GM19023 (cell line): Measurements from ENCODE around the gene GNL3.

Source experiments
- ATAC-seq: cut with Tn5 transposase; IDR thresholded peaks from one replicate; pipeline ENCODE4 v1.9.1; 2021; ENCODE audit warnings: mild to moderate bottlenecking, moderate library complexity; ENCODE audit not compliant: unreplicated experiment

The GNL3 gene

DNA sequence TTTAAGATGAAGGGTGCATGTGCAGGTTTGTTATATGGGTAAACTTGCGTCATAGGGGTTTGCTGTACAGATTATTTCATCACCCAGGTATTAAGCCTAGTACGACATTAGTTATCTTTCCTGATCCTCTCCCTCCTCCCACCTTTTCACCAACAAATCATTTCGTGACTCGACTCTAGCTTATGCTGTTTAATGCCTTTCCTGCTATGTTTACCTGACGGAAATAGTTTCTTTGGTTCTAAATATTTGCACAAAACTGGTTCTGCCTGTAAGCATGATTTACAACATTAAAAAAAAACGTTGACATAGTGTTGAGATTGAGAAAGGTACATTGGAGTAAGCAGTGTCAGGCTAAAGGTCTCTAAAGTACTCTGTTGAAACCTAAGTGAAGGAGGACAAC, 2.4 kb downstream of the GNL3 start:
- ATAC-seq, result no peak

DNA sequence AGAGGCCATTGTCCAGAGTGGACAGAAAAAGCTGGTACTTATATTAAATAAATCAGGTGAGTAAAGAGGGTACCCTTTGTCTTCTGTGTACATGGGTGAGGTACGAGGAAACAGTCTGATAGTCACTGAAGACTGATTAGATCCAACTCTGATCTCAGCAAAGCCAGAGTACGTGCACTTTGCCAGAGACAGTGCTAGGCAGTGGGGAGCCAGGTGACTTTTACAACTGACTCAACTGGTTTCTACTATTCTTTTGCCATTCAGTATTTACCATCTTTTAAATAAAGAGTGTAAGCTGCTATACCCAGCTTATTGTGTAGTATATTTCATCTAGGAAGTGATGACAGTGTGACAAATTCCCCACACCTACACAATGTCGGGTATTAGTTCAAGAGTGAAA, 3.3 kb downstream of the GNL3 start:
- no peak for ATAC-seq

DNA sequence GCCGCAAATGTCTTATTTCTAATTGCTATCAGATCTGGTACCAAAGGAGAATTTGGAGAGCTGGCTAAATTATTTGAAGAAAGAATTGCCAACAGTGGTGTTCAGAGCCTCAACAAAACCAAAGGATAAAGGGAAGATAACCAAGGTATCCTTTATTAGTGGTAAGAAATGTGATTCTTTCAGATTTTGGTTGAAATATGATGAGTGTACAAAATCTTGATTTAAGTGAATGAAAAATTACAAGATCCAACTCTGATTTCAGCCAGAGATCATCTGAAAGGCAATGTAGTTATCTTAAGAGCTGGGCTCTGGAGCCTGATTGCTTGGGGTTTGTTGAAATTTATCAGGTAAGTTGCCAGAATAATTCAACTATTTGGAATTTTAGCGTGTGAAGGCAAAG, 4.7 kb downstream of the GNL3 start:
- ATAC-seq, result no peak

DNA sequence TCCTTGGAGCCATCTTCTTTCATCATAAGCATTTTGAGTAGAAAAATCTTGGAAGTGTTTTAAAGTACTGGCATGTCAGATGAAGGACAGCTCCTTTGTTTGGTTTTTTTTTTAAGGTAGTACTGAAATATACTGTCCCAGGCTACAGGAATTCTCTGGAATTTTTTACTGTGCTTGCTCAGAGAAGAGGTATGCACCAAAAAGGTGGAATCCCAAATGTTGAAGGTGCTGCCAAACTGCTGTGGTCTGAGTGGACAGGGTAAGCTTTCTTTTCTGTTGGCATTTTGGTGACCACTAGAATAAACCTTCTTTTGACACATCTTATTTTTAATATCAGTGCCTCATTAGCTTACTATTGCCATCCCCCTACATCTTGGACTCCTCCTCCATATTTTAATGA, 7.2 kb downstream of the GNL3 start:
- no peak for ATAC-seq

DNA sequence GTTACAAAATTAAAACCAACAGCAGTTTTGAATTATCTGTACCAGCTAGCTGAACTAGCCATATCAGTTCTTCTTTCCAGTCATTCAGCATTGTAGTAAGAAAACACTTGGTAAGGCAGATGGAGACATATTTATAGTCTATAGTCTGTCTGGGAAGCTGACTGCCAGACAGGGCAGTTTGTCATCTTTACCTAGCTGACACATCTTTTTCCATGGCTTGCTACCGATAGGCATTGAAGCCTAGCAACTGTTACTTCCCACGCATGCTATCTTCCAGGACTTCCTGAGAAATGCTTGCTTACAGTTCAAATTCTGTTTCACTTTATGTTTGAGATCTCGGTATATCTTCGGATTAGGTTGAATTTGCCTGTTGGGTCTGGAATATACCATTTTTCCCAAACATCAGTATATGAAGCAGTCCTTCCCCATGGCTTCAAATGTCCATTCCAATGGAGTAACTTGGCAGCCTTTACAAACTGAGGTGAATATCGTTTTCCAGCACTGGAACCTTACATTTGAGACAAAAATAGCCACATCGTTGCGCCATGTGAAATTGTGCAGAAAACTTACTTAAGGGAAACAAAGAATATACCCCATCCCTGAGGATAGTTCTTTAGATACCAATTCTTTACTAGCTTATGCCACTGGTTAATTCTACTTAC, 8.8 kb downstream of the GNL3 start:
- ATAC-seq, result no peak

DNA sequence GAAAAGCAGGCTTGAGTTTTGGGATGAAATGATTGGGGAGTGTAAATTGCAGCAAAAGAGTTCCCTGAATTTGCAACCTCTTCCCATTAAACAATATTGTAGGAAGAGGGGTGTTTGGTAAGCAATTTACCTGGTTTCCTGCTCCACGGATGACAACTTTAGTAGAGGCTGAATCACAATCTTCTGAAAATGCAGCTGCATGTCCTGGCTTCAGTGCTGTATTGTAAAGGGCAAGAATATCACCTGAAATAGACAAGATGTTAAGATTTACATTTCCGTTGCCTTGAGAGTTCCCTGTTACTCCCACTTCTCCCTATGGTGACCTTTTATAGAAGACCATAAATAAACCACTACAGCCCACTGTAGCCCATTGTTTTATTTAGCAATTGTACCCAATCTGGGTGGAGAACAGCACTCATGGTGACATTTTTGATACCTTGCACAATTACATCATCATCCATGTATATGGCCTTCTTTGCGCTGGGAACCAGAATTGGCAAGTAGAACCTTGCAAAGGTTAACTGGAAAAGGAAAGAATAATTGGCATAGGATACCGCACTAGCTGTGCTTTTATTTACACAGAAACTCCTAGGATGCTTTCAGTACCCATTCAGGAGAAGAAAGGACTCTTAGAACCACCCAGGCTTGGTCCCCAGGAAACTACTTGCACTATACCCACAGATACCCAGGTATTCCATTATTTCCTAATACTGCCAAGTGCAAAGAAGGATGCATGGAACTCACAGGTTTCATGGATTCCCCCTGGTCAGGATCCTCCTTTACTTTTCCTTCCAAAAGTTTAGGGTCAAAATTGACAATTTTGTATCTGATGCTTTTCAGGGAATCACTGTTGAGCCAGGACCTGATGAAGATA, 10.2 kb downstream of the GNL3 start:
- no peak for ATAC-seq

DNA sequence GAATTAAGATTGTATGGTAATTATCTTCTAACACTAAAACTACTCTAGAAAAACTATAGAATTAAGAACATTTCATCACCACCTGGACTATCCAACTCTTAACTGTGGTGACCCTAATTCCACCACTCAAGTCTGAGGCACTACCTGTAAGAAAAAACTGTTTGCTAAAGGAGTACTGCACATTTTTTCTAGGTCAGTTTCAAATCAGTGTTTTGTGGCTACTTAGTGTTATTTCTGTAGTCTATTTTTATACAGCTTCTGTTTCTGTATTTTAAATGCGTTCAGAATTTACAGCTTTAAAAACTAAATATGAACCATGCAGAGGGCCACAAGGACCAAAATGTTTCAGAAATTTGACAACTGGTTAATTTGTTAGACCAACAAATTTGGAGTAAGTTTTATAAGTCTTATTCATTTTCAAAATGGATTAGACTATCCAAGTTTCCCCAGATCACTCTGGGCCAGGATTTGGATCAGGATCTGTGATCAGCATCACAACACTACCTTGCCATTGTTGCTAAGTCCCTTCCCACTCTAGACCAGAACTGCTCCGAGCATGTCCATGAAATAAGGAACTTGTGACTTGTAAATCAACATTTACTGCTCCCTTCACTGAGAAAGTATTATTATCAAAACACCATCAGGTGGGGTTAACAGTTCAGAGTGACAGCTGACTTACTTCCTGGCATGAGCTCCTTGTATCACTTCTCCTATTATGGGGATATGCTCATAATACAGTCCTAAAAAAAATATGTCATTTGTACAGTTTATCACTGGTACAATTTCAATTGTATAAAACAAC, 11.2 kb downstream of the GNL3 start:
- ATAC-seq, result no peak

DNA sequence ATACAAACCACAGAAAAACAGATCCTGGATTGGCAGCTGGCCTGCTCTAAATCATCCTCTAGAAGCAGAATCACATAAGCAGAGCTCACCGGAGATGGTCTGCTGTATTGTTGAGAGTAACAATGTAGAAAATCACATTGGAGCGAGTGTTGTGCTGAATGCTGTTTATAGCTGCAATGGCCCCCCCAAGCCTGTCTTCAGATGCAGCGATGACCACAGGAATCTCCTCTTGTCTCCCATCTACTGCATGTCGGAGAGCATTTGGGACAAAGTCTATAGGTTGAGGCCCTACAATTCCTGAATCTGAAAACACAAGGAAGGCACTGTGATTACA, 11.8 kb downstream of the GNL3 start:
- no peak for ATAC-seq

DNA sequence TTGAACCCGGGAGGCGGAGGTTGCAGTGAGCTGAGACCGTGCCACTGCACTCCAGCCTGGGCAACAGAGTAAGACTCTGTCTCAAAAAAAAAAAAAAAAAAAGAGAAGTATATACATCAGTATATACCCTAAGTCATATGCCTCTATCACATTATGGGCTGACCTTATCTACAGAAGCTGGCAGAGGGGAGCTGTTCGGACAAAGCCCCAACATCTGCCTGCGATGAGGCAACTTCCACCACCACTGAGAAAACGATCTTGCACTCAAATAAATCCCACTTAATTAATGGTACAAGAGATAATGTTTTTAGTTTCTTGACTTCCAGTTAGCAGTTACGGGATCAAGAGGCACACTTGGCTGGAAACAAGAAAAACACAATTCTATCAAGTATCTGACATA, 17.5 kb downstream of the GNL3 start:
- ATAC-seq, result no peak

DNA sequence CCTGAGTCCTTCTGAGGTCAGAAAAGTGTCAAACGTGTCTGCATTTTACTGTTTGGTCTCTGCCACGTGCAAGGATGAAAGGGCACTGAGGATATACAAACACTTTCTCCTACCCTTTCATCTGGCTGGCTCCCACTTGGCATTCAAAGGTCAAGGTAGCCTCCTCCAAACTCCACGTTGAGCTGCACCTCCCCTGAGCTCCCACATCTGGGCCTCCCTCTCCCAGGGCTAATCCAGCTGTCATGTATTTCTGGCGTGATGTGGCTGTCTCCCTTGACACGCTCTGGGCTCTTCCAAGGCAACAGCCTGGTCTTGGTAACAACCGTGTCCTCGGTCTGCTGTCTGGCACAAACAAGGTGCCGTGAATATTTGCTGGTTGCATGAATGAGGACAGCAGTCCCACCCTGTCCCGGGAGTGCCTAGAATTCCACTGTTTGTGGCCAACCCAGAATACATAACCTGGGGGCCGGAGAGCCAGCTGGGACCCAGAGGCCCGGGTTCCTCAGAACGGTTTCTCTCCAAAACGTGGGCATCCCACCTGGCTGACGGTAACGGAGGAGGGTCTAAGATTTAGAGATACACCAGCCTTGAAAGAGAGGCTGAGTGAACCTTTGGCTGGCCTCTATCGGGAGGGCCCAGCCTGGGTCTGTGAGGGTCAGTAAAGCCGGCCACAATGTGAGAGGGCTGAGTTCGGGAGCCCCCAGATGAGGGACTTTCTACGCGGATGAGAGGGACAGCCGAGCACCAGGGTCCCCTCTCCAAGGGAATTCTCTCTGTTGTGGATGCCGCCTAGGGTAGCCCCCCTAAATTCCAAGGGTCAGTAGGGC, 19.0 kb downstream of the GNL3 start:
- peak; percentile 3 for ATAC-seq

DNA sequence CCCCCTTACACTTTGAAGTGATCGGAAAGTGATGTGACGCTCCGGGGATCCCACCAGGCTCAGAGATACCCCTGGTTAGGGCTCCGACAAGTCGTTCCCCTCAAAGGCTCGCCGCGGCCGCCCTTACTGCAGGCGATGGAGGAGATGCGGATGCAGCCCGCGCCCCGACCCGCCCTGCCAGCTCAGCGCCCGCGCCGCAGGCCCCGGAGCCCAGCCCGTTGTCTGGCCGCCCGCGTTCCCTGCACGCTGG, 19.5 kb downstream of the GNL3 start:
- ATAC-seq, result no peak

DNA sequence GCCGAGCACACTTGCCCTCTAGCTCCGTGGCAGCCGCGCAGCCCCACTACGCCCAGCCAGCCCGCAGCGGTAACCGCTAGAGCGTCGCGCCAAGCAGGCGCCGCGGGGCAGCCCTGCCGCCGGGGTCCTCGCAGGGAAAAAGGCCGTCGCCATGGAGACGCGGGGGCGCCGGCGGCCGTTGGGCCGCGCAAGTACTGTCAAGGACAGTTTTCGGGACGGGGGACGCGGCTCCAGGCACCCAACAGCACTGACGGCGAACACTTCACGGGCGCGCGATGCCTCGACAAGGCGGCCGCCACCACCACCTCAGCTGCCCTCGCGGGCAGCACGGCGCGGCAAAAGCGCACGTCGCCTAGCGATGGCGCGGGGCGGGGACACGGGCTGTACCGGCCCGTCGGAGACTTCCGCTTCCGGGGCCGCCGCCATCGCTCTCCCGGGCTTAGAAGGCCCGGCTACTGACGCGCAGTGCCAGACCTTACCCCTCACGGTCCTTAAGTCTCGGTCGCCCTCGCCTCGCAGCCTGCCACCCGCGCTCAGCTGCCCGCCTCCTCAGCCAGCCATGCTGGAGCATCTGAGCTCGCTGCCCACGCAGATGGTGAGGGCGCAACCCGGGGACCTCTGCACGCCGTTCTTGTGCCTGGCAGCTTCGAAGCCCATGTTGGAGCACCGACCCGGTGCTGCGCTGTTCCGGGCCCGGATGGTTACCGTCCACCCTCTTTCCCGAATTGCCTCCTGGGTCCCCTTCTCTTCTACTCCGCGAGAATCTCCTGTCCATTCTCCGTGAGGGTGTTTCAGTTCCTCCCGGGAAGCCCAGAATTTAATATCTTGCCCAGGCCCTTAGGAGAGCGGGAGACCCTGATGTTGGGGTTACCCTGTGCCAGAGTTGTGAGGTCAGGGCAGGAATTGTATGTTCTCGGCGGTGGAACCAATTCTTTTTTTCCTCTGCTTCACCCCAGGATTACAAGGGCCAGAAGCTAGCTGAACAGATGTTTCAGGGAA, 20.2 kb downstream of the GNL3 start, which contains the start of the genes GLT8D1 and SPCS1:
Gene GLT8D1, minus strand, starts transcription at position 104 of the 999 bp plus-strand sequence. CDS start 5,331 bp downstream, outside the sequence.
Gene SPCS1, plus strand, starts transcription at position 419 of the 999 bp plus-strand sequence. Its CDS starts 141 bp downstream, at position 560.
- ATAC-seq, result peak; percentile 89

DNA sequence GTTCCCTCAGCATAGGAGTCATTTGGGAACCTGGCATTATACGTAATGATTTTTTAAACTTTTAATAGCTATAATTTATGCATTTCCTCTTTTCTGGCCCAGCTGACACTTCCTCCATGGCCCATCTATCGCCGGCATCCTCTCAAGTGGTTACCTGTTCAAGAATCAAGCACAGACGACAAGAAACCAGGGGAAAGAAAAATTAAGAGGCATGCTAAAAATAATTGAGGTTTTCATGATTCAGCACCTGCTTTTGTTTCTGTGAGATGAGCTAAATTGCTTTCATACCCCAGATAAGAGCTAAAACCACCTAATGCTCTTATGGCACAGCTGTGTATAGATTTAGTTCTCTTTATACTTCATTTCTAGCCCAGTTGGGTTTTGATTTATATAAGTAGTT, 21.8 kb downstream of the GNL3 start:
- no peak for ATAC-seq

DNA sequence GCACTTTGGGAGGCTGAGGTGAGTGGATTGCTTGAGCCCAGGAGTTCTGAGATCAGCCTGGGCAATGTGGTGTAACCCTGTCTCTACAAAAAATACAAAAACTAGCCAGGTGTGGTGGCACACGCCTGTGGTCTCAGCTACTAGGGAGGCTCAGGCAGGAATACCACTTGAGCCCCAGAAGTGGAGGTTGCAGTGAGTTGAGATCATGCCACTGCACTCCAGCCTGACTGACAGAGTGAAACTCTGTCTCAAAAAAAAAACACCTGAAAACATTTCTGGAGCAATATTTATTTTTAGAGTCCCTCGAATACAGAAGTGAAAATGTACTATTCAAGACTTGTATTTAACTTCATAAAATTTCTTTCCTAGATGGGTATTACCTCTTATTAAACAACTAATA, 24.7 kb downstream of the GNL3 start:
- no peak for ATAC-seq

DNA sequence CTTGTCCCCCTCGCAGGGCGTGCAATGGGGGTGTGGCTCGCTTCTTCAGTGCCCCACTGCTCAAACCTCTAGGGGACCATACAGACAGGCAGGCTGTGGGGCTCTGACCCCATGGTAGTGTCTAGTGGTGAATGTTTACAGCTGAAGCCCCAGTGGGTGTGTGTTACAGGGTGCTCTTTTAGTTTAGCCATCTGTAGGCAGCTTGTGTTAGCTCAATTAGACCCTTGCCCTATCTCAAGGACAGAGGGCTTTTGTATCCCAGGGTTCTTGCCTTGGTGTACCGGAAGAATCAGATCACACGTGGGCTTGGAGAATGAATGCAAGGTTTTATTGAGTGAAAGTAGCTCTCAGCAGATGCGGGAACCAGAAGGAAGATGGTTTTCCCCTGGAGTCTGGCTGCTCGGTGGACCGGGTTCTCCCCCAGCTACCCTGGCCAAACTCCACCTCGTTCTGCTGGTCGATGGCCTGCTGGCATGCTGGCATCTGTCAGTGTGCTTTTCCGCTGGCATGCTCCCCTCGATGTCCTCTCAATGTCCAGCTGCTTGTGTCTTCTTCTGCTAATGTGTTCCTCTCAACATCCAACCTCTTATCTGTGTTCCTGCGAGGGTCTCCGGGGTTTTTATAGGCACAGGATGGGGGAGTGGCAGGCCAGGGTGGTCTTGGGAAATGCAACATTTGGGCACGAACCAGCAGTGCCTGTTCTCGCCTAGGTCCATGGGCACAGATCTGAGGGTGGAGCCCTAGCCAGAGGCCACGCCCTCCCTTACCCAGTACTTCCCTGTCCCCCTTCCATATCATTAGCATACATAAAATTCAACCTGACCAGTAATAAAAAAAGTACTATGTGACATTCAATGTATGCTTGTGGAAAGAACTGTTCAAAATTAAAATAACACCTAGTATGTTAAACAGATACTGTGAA, 26.7 kb downstream of the GNL3 start:
- no peak for ATAC-seq

DNA sequence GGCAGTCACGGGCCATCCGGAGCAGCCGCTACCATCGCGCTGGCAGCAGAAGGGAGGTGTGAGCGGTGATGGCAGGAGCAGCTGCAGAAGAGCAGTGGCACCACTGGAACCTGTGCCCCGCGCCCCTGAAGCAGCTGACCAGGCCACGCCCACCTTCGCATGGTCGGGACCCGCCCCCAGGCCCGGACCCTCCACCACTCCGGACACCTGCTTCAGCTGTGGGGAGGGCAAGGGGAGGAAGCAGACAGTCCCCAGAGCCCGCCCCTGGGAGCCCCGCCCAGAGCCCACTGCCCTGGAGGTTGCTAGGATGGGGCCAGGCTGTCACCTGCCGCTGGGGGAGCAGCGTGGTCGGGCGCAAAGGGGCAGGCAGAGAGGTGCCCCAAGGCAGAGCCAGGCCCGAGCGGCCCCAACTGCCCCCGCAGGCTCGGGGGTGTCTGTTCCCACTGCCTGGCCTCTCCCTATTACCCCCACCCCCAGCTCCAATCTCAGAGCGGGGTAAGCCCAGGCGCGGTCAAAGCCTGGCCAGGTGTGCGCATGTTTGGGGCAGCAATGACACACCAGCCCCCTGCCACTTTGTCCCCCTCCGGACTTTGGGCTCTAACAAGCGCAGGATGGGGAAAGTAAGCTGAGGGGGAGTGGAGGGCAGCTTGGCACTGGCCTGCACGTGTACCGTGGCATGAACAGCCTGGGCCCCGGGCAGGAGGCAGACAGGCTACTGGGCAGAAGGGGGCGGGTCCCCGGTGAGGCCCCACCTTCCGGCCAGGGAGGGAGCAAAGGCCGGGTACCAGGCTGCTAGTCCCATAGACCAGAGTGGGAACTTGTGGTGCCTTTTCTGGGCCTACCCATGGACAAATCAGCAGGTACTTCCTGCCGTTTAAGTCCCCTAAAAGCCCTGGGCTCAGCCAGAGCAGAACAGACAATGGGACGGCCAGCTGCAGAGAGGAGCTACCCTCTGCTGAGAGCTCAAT, 28.8 kb downstream of the GNL3 start:
- ATAC-seq, result no peak

DNA sequence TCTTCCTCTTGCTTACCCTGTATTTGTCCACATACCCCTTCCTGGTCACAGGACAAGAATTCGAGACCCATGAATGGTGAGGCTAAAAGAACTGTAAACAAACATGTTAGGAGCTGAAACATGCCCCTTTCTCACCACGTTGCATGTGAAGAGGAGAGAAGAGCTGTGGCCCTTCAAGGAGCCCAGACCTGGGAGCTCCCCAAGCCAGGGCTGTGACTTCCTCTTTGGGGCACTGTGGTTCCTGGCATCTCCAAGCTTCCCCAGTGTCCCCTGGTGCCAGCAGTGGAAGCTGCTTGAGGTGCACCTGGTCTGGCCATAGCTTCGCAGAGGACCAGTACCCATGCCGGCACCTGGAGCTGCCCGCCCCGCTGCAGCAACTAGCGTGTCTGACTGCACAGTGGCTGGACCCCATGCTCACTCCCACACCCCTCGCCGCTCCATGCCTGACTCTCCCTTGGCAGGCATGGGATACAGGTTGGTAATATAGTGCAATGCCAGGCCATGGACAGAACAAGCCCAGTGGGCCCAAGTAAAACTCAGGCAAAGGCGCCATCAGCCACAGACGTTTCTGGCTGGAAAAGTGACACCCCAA, 30.0 kb downstream of the GNL3 start:
- ATAC-seq, result no peak
